H1 (cell line): ENCODE data around the gene ENDOV. TPM values are rescaled to one million over a fixed set of nuclear protein-coding genes. Genes with fewer than 3 reads are reported as not detected.

Source experiments
- CTCF ChIA-PET: fragments of 300-600 bp; sonication (Branson Sonifier 250); formaldehyde crosslinking; loops from one replicate; lab custom pipeline; 2021; ENCODE audit not compliant: partially characterized antibody; lab: Charles Lee
- POLR2A ChIA-PET: fragments of 300-600 bp; sonication (Branson Sonifier 250); formaldehyde crosslinking; loops from one replicate; lab custom pipeline; 2021; ENCODE audit warnings: inconsistent platforms; ENCODE audit not compliant: partially characterized antibody; lab: Charles Lee
- DNase-seq, 2 experiments: peaks; one replicate each; pipeline versions ENCODE4 v3.0.0 to v3.0.0-alpha.2; 2010 to 2022; ENCODE audit warnings: low spot score in 2 of 2, low read depth in 1 of 2, mixed read lengths in 1 of 2
- FAIRE-seq: peaks from 2 replicates; lab custom pipeline; 2011; peaks lifted over from hg19 to GRCh38; lab: Jason Lieb, UNC
- H2AFZ ChIP-seq: 2 replicates; pipeline ENCODE4 v1.8.1; 2012; ENCODE audit warnings: low read length, inconsistent platforms
- H2AK5ac ChIP-seq: 2 replicates; pipeline ENCODE4 v1.6.1; 2013; ENCODE audit warnings: low read depth, low read length
- H2BK120ac ChIP-seq: replicated peaks from 2 replicates; pipeline ENCODE3; 2013; ENCODE audit warnings: low read depth, low read length, inconsistent platforms
- H2BK12ac ChIP-seq: 2 replicates; pipeline ENCODE4 v1.6.1; 2013; ENCODE audit warnings: low read depth, low read length
- H2BK15ac ChIP-seq: 2 replicates; pipeline ENCODE4 v1.6.1; 2013; ENCODE audit warnings: low read length
- H2BK20ac ChIP-seq: 2 replicates; pipeline ENCODE4 v1.6.1; 2013; ENCODE audit warnings: low read length
- H2BK5ac ChIP-seq: 2 replicates; pipeline ENCODE4 v1.6.1; 2013; ENCODE audit warnings: low read depth, low read length
- H3K14ac ChIP-seq: 2 replicates; pipeline ENCODE4 v1.6.1; 2013; ENCODE audit warnings: inconsistent platforms; ENCODE audit not compliant: insufficient read length
- H3K18ac ChIP-seq: 2 replicates; pipeline ENCODE4 v1.6.1; 2013; ENCODE audit warnings: low read length; ENCODE audit errors: extremely low read depth
- H3K23ac ChIP-seq: 2 replicates; pipeline ENCODE4 v1.6.1; 2013; ENCODE audit warnings: inconsistent platforms; ENCODE audit not compliant: insufficient read length
- H3K23me2 ChIP-seq: 2 replicates; pipeline ENCODE4 v1.6.1; 2013; ENCODE audit warnings: low read depth, low read length
- H3K27ac ChIP-seq: 2 replicates; pipeline ENCODE4 v1.6.1; 2011; ENCODE audit warnings: low read depth, low read length, inconsistent platforms
- H3K27me3 ChIP-seq, 4 experiments: replicated peaks in 1 of 4; 1 replicate in 1 of 4; 2 replicates in 3 of 4; pipeline versions ENCODE4 v1.6.1 to v1.8.1; 2011 to 2013; ENCODE audit warnings: low read length in 3 of 4, mild to moderate bottlenecking in 3 of 4, inconsistent platforms in 2 of 4, mixed read lengths in 2 of 4, moderate library complexity in 1 of 4; ENCODE audit not compliant: control insufficient read depth in 3 of 4, insufficient read depth in 3 of 4; ENCODE audit errors: extremely low read depth in 1 of 4
- H3K36me3 ChIP-seq, 4 experiments: 2 replicates each; pipeline versions ENCODE4 v1.6.1 to v1.8.1; 2011 to 2013; ENCODE audit warnings: mild to moderate bottlenecking in 4 of 4, low read length in 3 of 4, moderate library complexity in 2 of 4, control low read depth in 1 of 4, inconsistent platforms in 1 of 4; ENCODE audit not compliant: insufficient read depth in 4 of 4, control insufficient read depth in 2 of 4
- H3K4ac ChIP-seq: replicated peaks from 2 replicates; pipeline ENCODE3; 2013; ENCODE audit warnings: low read length, low read depth, mixed read lengths, inconsistent platforms; ENCODE audit not compliant: insufficient read length
- H3K4me1 ChIP-seq, 4 experiments: replicated peaks in 1 of 4; 1 replicate in 1 of 4; 2 replicates in 3 of 4; pipeline versions ENCODE4 v1.6.1 to v1.8.1; 2011 to 2013; ENCODE audit warnings: low read length in 3 of 4, inconsistent platforms in 2 of 4, mixed read lengths in 1 of 4; ENCODE audit not compliant: insufficient read depth in 4 of 4, control insufficient read depth in 3 of 4
- H3K4me2 ChIP-seq, 2 experiments: 2 replicates each; pipeline versions ENCODE4 v1.6.1 to v1.8.1; 2011 to 2013; ENCODE audit warnings: low read depth in 2 of 2, low read length in 2 of 2, control low read depth in 1 of 2, inconsistent platforms in 1 of 2, mild to moderate bottlenecking in 1 of 2; ENCODE audit not compliant: insufficient read depth in 1 of 2
- H3K4me3 ChIP-seq, 4 experiments: fragments of 200-600, 300-600 bp in 1 of 4; sonication (generic), shearing (Covaris generic), sonication (Bioruptor Twin) in 1 of 4; 2 replicates each; pipeline versions ENCODE4 v1.5.1 to v1.8.1; 2011 to 2016; ENCODE audit warnings: low read length in 4 of 4, low read depth in 3 of 4, control low read depth in 2 of 4, inconsistent platforms in 2 of 4, mild to moderate bottlenecking in 2 of 4, mixed read lengths in 1 of 4, moderate library complexity in 1 of 4; ENCODE audit not compliant: insufficient read depth in 2 of 4; ENCODE audit errors: extremely low read depth in 1 of 4
- H3K56ac ChIP-seq: replicated peaks from 2 replicates; pipeline ENCODE3; 2013; ENCODE audit warnings: low read depth, mild to moderate bottlenecking, mixed read lengths, low read length, inconsistent platforms; ENCODE audit not compliant: insufficient read length
- H3K79me1 ChIP-seq: 2 replicates; pipeline ENCODE4 v1.6.1; 2013; ENCODE audit warnings: low read depth, low read length, control low read depth
- H3K79me2 ChIP-seq, 2 experiments: 2 replicates each; pipeline versions ENCODE4 v1.6.1 to v1.8.1; 2012 to 2013; ENCODE audit warnings: low read length in 2 of 2, mild to moderate bottlenecking in 2 of 2, inconsistent platforms in 1 of 2; ENCODE audit not compliant: insufficient read depth in 2 of 2, control insufficient read depth in 1 of 2
- H3K9ac ChIP-seq, 4 experiments: replicated peaks in 1 of 4; 1 replicate in 1 of 4; 2 replicates in 3 of 4; pipeline versions ENCODE4 v1.6.1 to v1.8.1; 2011 to 2013; ENCODE audit warnings: low read depth in 3 of 4, low read length in 3 of 4, control low read depth in 2 of 4, mild to moderate bottlenecking in 2 of 4, moderate library complexity in 2 of 4, inconsistent platforms in 1 of 4; ENCODE audit errors: extremely low read depth in 1 of 4
- H3K9me3 ChIP-seq, 2 experiments: 2 replicates each; pipeline versions ENCODE4 v1.6.1 to v1.8.1; 2012 to 2013; ENCODE audit warnings: mild to moderate bottlenecking in 2 of 2, moderate library complexity in 2 of 2, control low read depth in 1 of 2, inconsistent platforms in 1 of 2, low read depth in 1 of 2, low read length in 1 of 2, mixed read lengths in 1 of 2; ENCODE audit not compliant: insufficient read depth in 2 of 2
- H4K20me1 ChIP-seq, 2 experiments: replicated peaks in 1 of 2; 2 replicates each; pipeline versions ENCODE3 to v1.8.1; 2011 to 2013; ENCODE audit warnings: inconsistent platforms in 2 of 2, low read length in 2 of 2, mild to moderate bottlenecking in 1 of 2; ENCODE audit not compliant: insufficient read depth in 2 of 2, control insufficient read depth in 1 of 2
- H4K5ac ChIP-seq: 2 replicates; pipeline ENCODE4 v1.6.1; 2013; ENCODE audit warnings: low read length, low read depth, mixed read lengths, inconsistent platforms; ENCODE audit not compliant: insufficient read length
- H4K8ac ChIP-seq: 2 replicates; pipeline ENCODE4 v1.8.0; 2013; ENCODE audit warnings: mild to moderate bottlenecking, moderate library complexity, low read length, inconsistent platforms; ENCODE audit not compliant: insufficient read depth; ENCODE audit errors: extremely low read depth
- H4K91ac ChIP-seq: replicated peaks from 2 replicates; pipeline ENCODE3; 2013; ENCODE audit warnings: low read length, mixed read lengths, inconsistent platforms; ENCODE audit not compliant: insufficient read length
- CBX5 ChIP-seq: fragments of 300-800, 300-1000 bp; sonication (generic); IDR thresholded peaks from 2 replicates; pipeline ENCODE4 v1.7.1; 2016; ENCODE audit warnings: antibody characterized with exemption, low read length, low read depth
- CHD2 ChIP-seq: IDR thresholded peaks from 2 replicates; pipeline ENCODE4 v1.6.1; 2012; ENCODE audit warnings: low read length, improper control_type of control experiment
- CREB1 ChIP-seq: IDR thresholded peaks from 2 replicates; pipeline ENCODE4 v1.6.1; 2012; ENCODE audit warnings: inconsistent platforms
- EP300 ChIP-seq, 2 experiments: IDR thresholded peaks; 1 replicate in 1 of 2; 2 replicates in 1 of 2; pipeline ENCODE4 v1.6.1; 2011 to 2012; ENCODE audit warnings: low read depth in 2 of 2, low read length in 2 of 2, mild to moderate bottlenecking in 2 of 2, borderline replicate concordance in 1 of 2, inconsistent platforms in 1 of 2, moderate library complexity in 1 of 2
- EZH2 ChIP-seq: fragments of 200-600 bp; sonication (generic); IDR thresholded peaks from 2 replicates; pipeline ENCODE4 v1.7.1; 2012; ENCODE audit warnings: low read depth, mild to moderate bottlenecking, moderate library complexity, low read length, inconsistent platforms; ENCODE audit not compliant: severe bottlenecking
- FOSL1 ChIP-seq: IDR thresholded peaks from 2 replicates; pipeline ENCODE4 v1.6.1; 2011; ENCODE audit warnings: mild to moderate bottlenecking, low read depth, low read length, moderate library complexity; ENCODE audit not compliant: insufficient read depth
- GTF2F1 ChIP-seq: IDR thresholded peaks from 2 replicates; pipeline ENCODE4 v1.6.1; 2012; ENCODE audit warnings: low read depth, low read length, improper control_type of control experiment, borderline replicate concordance
- HDAC2 ChIP-seq, 2 experiments: fragments of 300-600 bp in 1 of 2; sonication (generic) in 1 of 2; IDR thresholded peaks; 2 replicates each; pipeline ENCODE4 v1.6.1; 2011 to 2012; ENCODE audit warnings: low read depth in 2 of 2, low read length in 2 of 2, mild to moderate bottlenecking in 2 of 2, moderate library complexity in 2 of 2, borderline replicate concordance in 1 of 2, inconsistent platforms in 1 of 2
- MAFK ChIP-seq: IDR thresholded peaks from 2 replicates; pipeline ENCODE4 v1.6.1; 2012; ENCODE audit warnings: low read depth, mild to moderate bottlenecking, improper control_type of control experiment, low read length
- POLR2A ChIP-seq, 2 experiments: IDR thresholded peaks; 1 replicate in 1 of 2; 2 replicates in 1 of 2; pipeline ENCODE4 v1.6.1; 2011; ENCODE audit warnings: low read depth in 2 of 2, low read length in 2 of 2, mild to moderate bottlenecking in 2 of 2; ENCODE audit errors: control extremely low read depth in 1 of 2
- POLR2AphosphoS5 ChIP-seq: IDR thresholded peaks from 2 replicates; pipeline ENCODE4 v1.6.1; 2011; ENCODE audit warnings: low read depth, low read length
- SIN3A ChIP-seq, 2 experiments: IDR thresholded peaks in 1 of 2; conservative IDR thresholded peaks in 1 of 2; 2 replicates each; pipeline ENCODE4 v1.6.1; 2011 to 2012; ENCODE audit warnings: low read length in 2 of 2, improper control_type of control experiment in 1 of 2, low read depth in 1 of 2, mild to moderate bottlenecking in 1 of 2
- SIX5 ChIP-seq: IDR thresholded peaks from 2 replicates; pipeline ENCODE4 v1.6.1; 2011; ENCODE audit warnings: mild to moderate bottlenecking, low read depth, low read length
- SP1 ChIP-seq: IDR thresholded peaks from 2 replicates; pipeline ENCODE4 v1.6.1; 2011; ENCODE audit warnings: low read depth, low read length
- SP4 ChIP-seq: IDR thresholded peaks from 2 replicates; pipeline ENCODE4 v1.6.1; 2012; ENCODE audit warnings: low read length, inconsistent platforms
- TAF1 ChIP-seq: IDR thresholded peaks from 2 replicates; pipeline ENCODE4 v1.6.1; 2011; ENCODE audit warnings: mild to moderate bottlenecking, low read depth, low read length
- WGBS, 2 experiments: shearing (Covaris generic) in 1 of 2; methylation state at CpG; one replicate each; pipeline versions ENCODE4 v1.1.6 to v1.1.7; 2013 to 2015; ENCODE audit warnings: low lambda C conversion rate in 2 of 2, mixed read lengths in 2 of 2, inconsistent platforms in 1 of 2, low coverage in 1 of 2, missing lambda C conversion rate in 1 of 2; ENCODE audit not compliant: insufficient replicate concordance in 2 of 2, insufficient coverage in 1 of 2, insufficient read length in 1 of 2; ENCODE audit errors: extremely low coverage in 1 of 2, missing lambda C conversion rate in 1 of 2; 5-methylcytosine and 5-hydroxymethylcytosine counted together
- polyA plus RNA-seq, 7 experiments: library from polyadenylated mRNA; depleted of rRNA in 3 of 7; stranded (reverse) in 5 of 7; unstranded in 2 of 7; fragments of >200 nt in 5 of 7; fragments of 200-250 nt in 2 of 7; gene quantifications; 1 replicate in 5 of 7; 2 replicates in 1 of 7; 4 replicates in 1 of 7; pipeline versions ENCODE4 v1.2.1 to v1.2.3, GENCODE V29; 2011 to 2013; ENCODE audit warnings: missing spikeins in 2 of 7, mixed read lengths in 2 of 7
- total RNA-seq: library from RNA; stranded (reverse); fragmentation: NEBNext Ultra II Directional; extraction: Animal tissue kit (Norgen Biotek cat#: 25700); gene quantifications from 2 replicates; pipeline ENCODE4 v1.2.1, GENCODE V29; 2021

Gene ENDOV
- total and polyA plus RNA-seq, 2 of the 8 experiments (the other 6 are each of a cell fraction or from before 2014, with no cell fraction given), result 10.6 to 13.3 TPM

- 87% methylated on average over 10 of the region's 10 CpGs; no CpG with 5 or more reads in 1 of the 2 experiments for WGBS, 2 experiments
- Histone ChIP-seq H2BK20ac (no peak overlapping the region), H3K79me1 (no peaks in the 10 kb centered on the region), H3K4me1 (no peaks in the 10 kb centered on the region; a peak in 1 of 7 replicates), H3K23me2 (no peaks in the 10 kb centered on the region), H3K14ac (no peak overlapping the region), H3K4me2 (no peak overlapping the region), H3K9me3 (no peaks in the 10 kb centered on the region), H3K4me3 (no peak overlapping the region), H2BK12ac (no peak overlapping the region), H2AK5ac (no peak overlapping the region), H3K23ac (no peak overlapping the region), H3K36me3 (no peaks in the 10 kb centered on the region), H3K4ac (no peak overlapping the region), H2BK15ac (no peak overlapping the region), H3K27me3 (peaks cover 0 to 5% (median 0%) of the 10 kb centered on the region in 4 experiments; a peak in 2 of 7 replicates), H3K56ac (no peak overlapping the region), H4K8ac (no peak overlapping the region), H4K20me1 (peaks cover 0 to 2% of the 10 kb centered on the region in 2 experiments), H2BK5ac (no peak overlapping the region), H3K18ac (no peak overlapping the region), H3K79me2 (no peaks in the 10 kb centered on the region), H2BK120ac (no peak overlapping the region), H3K27ac (no peak overlapping the region), H2AFZ (no peak overlapping the region), H4K91ac (no peak overlapping the region), H4K5ac (no peak overlapping the region), H3K9ac (no peak overlapping the region)
- ChIA-PET CTCF (interaction anchor here (2.6 to 2.8 kb wide), 2 partner anchors 10 to 13 kb away, joined by 6 to 13 read pairs; no protein-coding TSS in a partner anchor), POLR2A (no interaction called here)
- DNase-seq, result no peak
- FAIRE-seq, result no peak
- TF ChIP-seq SP1 (no peak), EZH2 (no peak), POLR2AphosphoS5 (no peak), CREB1 (no peak), CBX5 (no peak), HDAC2 (IDR thresholded peaks at IDR 0.05; ENCODE audit: borderline replicate concordance in 1 of 2, low read depth in 2 of 2, low read length in 2 of 2) (no peak), SIX5 (no peak), FOSL1 (no peak), POLR2A (IDR thresholded peaks at IDR 0.05; ENCODE audit: control extremely low read depth in 1 of 2, low read depth in 2 of 2, low read length in 2 of 2) (no peak), EP300 (IDR thresholded peaks at IDR 0.05; ENCODE audit: borderline replicate concordance in 1 of 2, low read depth in 2 of 2, low read length in 2 of 2) (no peak), SIN3A (conservative IDR thresholded peaks at IDR 0.05 in 1 of 2, IDR thresholded peaks at IDR 0.05 in 1 of 2; ENCODE audit: low read depth in 1 of 2, low read length in 2 of 2) (no peak), MAFK (no peak), TAF1 (no peak), CHD2 (no peak), SP4 (no peak), GTF2F1 (no peak)
Observed at GRCh38 chr17:80437532-80437931, 22.6 kb downstream of the ENDOV start.
